Measurements from ENCODE around the gene KISS1R. TPM values are rescaled to one million over a fixed set of nuclear protein-coding genes. Genes with fewer than 3 reads are reported as not detected.
"Not testable (repeated sequence)": the region's sequence is repeated elsewhere in the genome, so short reads cannot be mapped to it uniquely, and the experiment has no call there.

Gene KISS1R
- polyA plus RNA-seq, 5 donors, result 0.15 TPM; not detected in 4

DNA sequence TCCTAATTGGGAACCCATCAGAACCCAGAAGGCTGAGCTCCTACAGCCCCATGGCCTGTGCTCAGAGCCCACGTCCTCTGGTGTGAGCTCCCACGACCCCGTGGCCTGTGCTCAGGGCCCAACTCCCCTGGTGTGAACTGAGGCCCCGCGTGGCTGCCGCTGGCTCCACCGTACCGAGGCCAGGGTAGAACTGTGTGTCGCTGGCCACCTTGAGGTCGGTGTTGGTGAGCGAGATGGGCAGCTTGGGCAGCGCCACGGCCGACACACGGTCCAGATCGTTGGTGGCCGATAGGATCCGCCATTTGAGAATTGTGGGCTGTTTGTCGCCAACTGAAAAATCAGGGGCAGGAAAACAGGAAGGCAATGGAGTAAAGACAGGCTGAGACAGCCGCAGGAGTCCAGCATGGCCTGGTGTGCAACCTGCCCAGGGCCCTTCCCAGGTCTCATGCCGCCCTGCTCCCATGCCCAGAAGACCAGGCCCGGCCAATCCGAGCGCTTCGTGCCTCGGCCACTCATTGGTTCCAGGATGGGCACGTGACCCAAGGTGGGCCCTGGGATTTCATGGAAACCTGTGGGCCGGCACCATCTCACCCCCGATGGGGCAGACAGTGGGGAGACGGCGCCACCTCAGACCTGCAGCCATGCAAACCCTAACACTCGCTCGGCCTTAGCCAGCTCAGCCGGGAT, 35.6 kb upstream of the KISS1R start:
- no peak for DNase-seq

DNA sequence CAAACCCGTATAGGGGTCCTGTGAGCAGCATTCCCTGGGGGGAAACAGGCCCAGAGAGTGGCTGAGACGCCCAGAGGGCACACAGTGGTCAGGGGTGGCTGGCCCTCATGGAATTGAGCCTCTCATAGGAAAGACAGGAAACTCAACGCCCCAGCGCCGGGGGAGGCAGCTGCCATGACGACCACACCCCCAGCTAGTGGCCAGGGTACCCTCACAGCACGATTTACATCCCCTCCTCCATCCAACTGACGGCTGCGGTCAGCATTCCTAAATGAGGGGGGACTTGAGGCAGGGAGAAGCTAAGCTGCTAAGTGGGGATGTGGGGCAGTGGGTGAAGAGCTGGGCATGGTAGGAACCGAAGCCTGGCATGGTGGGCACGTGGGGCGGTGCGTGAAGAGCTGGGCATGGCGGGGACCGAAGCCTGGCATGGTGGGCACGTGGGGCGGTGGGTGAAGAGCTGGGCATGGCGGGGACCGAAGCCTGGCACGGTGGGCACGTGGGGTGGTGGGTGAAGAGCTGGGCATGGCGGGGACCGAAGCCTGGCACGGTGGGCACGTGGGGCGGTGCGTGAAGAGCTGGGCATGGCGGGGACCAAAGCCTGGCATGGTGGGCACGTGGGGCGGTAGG, 34.1 kb upstream of the KISS1R start:
- no peak for DNase-seq

DNA sequence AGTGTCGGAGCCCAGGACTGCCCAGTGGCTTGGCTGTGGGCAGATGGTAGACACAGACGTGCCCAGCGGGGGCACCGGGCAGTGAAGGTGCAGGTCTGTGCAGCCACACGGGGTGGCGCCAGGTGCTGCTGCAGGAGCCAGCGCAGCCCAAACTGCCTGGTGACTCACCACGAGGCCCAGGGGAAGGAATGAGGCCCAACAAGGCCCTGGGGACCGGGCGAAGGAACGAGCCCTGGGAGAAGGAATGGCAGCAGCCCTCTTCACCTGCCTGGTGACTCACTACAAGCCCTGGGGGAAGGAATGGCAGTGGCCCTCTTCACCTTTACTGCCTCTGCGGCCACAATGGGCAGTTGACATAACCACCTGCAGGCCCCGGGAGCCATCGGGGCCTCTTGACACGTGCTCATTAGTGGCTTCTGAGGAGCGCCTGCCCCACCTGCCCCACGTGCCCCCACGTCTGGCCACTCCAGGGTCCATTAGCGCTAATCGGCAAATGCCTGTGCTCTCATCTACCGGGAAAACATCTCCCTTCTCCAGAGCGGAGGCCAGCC, 33.4 kb upstream of the KISS1R start:
- DNase-seq, result no peak

DNA sequence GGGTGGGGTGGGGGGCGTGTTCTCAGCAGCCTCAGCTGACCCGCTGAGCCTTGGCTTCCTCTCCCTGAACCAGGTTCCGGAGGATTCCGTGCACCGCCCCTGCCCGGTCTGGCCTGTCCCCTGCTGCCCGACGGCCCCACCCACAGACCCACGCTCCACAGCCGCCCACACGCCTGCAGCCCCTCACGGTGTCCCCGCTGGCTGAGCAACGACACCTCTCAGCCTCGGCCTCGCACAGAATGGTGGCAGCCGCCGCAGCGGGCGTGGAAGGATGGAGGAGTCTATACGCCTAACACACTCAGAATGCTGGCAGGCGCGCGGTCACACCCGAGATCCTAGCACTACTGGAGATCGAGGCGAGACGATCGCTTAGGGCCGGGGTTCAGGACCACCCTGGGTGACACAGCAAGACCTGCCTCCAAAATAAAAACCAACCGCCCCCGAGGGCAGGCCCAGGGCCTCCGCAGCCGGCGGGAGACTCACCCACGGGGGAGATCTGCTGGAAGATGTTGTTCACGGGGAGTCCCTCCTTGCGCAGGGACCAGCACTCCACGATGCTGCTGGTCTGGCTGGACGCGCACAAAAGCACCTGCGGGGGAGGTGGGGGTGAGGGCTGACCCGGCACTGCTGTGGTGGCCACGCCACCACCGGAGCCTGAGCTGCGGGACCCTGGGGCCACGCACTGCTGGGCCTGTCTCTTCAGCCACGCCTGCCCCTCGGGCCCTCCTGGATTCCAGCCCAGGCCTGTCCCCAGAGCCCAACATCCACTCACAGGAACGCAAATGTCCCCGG, 32.5 kb upstream of the KISS1R start:
- no peak for DNase-seq

DNA sequence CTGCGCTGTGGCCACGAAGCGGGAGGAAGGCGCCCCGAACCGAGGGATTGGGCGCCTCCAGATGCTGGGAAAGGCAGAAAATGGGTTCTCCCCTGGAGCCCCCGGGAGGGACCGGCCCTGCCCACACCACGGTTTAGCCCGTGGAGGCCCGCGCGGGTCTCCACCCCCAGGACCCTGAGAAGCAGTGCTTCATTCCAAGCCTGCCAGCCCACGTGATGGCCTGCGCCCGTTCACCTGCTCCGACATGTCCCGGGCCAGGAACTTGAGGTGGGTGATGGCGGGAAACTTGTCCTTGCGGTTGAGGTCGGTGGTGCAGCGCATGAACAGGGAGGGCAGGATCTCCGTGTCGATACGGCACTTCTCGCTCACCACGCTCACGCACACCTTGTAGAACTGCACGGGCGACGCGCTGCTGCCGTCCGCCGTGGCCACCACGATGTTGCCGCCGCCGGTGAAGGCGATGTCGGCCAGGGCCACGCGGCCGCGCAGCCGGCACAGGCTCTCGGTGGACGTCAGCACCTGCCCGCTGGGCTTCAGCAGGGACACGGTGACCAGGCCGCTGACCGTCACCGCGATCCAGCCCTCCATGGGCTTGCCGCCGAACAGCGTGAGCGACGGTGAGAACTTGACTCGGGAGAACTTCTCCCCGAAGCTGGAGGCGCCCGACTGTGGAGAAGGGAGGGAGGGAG, 31.5 kb upstream of the KISS1R start:
- no peak for DNase-seq

DNA sequence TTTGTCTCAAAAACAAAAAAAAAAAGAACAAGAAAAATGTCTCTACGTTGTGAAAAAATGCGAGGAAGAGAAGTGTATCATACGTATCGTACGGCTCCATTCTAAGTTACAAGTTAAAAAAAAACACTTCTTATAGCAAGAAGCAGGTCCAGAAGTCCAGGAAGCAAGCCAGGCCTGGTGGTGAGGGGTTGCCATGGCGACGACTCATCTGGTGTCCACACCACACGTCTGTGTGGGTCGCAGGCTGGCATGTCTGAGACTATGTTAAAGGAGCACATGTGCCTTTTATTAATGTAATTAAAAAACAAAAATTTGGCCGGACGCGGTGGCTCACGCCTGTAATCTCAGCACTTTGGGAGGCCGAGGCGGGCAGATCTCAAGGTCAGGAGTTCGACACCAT, 30.1 kb upstream of the KISS1R start:
- no peak for DNase-seq

DNA sequence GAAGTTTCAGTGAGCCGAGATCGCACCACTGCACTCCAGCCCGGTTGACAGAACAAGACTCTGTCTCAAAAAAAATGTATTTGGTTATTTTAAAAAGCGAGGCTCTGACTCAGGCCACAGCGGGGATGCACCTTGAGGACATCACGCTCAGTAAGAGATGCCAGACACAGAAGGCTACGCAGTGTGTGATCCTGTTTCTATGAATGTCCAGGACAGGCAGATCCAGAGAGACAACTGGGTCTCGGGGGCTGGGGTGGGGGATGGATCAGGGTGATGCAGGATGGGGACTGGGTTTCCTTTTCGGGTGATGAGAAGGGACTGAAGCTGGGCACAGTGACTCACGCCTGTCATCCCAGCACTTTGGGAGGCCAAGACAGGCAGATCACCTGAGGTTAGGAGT, 29.5 kb upstream of the KISS1R start:
- DNase-seq, result no peak

DNA sequence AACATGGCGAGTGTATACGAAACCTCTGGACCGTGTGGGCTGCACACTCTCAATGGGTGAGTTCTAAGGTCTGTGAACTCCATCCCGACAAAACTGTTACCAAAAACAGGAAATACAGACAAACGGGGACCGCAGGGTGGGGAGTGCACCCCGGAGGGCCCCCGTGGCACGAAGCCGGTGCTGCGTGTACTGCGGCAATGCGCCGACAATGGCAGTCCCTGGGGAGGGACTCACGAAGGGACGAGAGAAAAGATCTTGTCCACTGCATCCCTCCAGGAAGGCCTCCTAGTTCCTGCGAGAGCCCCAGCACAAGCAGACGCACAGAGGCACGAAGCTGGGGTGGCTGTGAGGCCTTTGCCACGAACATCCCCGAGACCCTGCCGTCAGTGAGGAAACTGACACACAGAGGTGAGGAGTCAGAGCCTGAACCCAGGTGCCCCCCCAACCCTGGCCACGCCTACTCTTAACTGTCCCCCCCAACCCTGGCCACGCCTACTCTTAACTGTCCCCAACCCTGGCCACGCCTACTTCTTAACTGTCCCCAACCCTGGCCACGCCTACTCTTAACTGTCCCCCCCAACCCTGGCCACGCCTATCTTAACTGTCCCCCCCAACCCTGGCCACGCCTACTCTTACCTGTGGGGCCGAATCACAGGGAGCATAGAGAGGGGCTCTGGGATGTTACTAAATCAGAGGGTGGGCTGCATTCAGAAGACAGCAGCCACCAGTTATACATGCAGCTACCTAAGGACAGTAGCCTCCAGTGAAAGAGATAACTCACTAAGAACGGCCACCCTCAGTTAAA, 28.4 kb upstream of the KISS1R start:
- no peak for DNase-seq

DNA sequence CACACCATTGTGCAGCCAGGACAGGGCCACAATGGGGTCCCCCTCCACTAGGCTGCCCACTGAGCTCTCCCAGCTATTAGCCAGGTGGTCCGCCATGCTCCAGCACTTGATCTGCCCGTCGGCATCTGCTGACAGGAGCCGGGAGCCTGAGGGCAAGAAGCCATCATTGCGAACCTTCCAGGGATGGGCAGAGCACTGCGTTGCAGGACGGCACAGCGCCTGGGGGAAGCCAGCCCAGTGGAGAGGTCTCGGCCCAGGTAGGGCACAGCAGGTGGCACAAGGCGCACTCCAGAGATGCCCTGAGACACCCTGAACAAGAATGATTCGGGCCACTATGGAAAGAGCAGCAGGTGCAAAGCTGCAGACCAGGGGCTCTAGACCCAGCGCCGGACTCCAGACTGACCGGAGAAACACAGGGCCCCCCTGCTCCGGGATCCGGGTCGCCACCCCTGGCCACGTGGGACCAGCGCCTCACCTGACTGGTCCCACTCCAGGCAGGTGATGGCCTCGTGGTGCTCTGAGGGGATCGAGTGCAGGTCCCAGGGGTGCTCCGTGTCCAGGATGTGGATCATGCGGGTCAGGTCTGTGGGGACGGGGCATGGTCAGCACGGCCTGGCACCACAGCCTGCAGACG, 27.4 kb upstream of the KISS1R start:
- no peak for DNase-seq

DNA sequence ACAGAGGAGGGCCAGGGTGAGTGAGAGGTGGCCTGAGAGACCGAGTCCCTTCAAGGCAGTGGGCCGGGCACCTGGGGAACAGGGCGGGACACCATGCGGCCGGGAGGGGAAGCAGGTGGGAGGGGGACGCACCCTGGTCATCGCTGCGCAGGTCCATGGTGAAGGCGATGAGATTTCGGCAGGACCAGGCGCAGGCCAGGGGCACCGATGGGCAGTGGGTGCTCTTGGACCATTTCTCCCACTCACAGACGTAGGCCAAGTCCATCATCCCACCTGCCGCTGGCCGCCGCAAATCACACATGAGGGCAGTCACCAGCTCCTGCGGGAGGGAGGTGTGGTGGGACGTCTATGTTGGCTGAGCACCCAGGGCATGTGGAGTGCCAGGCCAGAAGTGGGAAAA, 26.3 kb upstream of the KISS1R start:
- DNase-seq, result no peak

DNA sequence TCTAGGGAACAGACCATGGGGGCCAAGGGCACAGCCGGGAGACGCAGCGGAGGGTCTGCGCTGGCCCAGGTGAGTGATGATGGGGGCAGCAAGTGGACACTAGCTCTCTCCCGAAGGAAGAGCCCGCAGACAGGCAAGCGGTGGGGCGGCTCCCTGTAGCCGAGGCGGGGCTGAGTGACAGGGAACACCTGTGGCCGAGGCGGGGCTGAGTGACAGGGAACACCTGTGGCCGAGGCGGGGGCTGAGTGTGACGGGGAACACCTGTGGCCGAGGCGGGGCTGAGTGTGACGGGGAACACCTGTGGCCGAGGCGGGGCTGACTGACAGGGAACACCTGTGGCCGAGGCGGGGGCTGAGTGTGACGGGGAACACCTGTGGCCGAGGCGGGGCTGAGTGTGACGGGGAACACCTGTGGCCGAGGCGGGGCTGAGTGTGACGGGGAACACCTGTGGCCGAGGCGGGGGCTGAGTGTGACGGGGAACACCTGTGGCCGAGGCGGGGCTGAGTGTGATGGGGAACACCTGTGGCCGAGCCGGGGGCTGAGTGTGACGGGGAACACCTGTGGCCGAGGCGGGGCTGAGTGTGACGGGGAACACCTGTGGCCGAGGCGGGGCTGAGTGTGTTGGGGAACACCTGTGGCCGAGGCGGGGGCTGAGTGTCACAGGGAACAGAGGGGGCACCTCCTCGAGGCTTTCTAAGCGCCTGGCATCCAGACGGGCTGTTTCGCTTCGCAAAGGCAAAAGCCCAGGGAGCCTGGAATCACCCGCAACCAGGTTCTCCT, 25.5 kb upstream of the KISS1R start:
- not testable (repeated sequence) for DNase-seq

DNA sequence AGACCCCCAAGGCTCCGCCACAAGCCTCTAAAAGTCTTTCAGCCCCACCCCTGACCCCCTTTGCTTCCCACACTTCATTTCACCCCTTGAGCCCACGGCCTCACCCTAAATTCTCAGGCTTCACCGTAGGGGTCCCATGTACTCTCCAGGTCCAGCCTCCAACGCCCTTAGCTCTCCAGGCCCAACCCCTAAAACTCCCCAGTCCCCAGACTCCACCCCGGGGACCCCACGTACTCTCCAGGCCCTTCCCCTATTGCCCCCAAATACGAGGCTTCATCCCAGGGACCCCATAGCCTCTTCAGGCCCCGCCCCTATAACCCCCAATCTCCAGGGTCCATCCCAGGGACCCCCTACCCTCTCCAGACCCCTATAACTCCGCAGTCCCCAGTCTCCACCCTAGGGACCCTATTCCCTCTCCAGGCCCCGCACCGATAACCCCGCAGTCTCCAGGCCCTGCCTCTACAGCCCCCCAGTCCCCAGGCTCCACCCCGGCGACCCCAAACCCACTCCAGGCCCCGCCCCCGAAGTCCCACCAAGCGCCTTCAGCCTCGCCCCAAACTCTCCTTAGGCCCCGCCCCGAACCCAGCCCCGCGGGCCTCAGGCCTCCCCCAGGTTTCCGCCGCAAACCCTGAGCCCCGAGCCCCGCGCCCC, 24.8 kb upstream of the KISS1R start:
- DNase-seq, result no peak

DNA sequence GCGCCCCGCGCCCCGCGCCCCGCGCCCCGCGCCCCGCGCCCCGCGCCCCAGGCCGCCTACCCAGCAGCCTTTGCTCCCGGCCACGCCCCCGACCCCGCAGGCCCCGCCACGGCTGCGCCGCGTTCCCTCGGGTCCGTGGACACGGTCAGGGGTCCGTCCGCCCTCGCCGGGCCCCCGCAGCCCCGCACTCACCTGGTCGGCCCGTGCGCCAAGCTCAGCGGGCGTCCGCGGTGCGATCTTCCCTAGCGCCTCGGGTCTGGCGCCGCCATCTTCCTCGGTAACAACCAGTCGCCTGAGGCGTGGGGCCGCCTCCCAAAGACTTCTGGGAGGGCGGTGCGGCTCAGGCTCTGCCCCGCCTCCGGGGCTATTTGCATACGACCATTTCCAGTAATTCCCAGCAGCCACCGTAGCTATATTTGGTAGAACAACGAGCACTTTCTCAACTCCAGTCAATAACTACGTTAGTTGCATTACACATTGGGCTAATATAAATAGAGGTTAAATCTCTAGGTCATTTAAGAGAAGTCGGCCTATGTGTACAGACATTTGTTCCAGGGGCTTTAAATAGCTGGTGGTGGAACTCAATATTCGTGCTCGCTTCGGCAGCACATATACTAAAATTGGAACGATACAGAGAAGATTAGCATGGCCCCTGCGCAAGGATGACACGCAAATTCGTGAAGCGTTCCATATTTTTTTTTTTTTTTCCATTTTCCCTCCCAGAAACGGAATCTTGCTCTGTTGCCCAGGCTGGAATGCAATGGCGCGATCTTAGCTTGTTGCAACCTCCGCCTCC, 24.0 kb upstream of the KISS1R start, which contains the start of the genes MED16 and RNU6-9:
Gene MED16, minus strand, starts transcription at position 294 of the 796 bp plus-strand sequence. CDS start 2,056 bp downstream, outside the sequence.
Gene RNU6-9, plus strand, starts transcription at position 591 of the 796 bp plus-strand sequence.
- DNase-seq, result peak; percentile 95 to 97

DNA sequence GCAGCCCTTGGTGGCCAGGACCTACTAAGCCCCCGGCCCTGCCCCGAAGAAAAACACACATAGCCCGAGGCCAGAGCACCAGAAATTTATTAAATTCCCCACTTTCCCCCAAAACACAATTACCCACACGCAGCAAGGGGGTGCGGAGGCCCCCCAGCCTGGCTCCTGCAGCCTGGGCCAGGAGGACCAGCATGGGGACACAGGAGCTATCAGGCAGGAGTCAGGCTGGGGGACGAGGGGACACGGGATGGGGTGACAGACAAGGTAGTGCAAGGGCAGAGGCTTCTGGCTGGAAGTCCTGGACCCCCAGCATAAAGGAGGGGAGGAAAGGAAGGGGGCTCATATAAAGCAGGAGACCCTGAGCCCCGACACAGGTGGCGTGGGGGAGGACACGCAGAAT, 20.7 kb upstream of the KISS1R start:
- no peak for DNase-seq

DNA sequence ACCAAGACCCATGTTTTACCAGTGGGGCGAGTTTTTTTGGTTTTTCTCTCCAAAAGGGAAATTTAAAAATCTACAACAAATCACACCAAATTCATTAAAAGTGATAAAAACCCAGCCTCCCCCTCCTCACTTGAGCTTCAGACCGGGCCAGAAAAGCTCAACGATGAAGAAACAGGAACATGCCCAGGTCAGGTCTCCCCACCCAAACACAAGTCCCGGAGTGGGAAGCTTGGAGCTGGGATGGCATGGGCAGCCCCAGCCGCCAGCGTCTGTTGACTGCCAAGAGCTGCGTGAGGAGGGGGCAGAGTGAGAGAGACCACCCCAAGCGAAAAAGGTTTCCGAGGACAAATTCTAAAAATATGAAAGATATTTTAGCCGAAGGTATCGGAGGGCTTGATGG, 20.1 kb upstream of the KISS1R start:
- no peak for DNase-seq

DNA sequence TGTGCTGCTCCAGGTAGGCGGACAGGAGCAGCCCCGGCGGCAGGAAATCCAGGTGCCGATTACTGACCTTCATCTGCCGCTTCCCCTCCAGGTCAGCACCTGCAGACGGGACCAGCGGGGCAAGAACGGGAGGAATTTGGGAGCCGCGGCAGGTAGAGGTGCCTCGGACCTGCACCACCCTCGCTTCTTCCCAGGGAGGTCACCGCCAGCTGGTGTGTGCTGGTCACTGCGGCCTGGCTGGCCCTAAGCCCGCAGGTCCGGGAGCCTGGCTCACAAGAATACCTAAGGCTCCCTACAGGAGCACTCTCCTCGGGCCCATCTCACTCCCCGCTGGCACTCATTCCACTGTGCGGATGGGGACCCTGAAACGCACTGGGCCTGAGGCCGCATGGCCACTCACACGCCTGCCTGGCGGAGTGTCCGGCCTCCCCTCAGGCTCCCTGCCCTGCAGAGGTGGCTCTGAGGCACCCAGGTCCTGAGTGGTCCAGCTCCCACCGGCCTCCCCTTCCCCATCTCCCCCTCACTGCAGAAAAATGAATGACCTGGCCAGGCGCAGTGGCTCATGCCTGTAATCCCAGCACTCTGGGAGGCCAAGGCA, 19.6 kb upstream of the KISS1R start:
- no peak for DNase-seq

DNA sequence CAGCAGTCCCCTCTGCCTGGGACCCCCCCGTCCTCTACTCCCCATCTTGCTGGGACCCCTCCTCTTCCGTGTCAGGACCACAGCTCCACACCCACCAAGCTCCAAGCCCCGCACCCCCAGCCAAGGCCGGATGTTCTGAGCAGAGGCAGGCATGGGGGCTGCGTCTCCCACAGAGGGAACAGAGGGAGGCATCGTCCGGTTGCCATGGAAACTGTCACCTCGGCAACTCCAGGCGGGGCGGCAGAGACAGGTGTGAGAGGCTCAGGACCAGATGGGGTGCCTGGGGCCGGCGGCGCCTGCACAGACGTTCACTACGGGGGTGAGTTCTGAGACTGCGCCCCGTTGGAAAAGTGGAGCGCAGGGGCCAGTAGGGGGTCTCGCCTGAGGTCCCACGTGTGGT, 18.5 kb upstream of the KISS1R start:
- no peak for DNase-seq

Data from right lung (tissue), 5 donors.